ENCODE data around the gene SETBP1.

DNA sequence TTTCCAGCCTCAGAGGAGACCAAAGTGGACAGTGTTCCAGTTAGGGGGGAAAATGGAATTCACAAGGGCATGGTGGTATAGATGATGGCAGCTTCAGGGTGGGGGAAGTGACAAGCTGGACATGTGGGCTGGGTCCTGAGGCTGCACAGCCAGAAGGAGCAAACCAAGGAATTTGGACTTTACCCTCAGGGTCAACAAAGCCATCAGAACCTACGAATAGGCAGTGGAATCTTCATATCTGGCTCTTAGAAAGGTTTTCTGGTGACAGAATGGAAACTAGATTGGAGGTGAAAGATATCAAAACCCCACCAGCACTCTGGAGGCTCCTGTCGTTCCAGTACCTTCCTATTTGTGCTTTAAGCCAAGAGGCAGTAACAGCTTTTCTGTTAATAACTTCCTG lies 127.1 kb downstream of the SETBP1 start:
- no peak for TF ChIP-seq POLR2AphosphoS5 (IDR thresholded peaks at IDR 0.05)
- no peak for TF ChIP-seq EP300 (IDR thresholded peaks at IDR 0.05; ENCODE audit: low read depth)
